22Rv1 (cell line): ENCODE results near the gene FAAP24.
"Not testable (repeated sequence)": the region's sequence is repeated elsewhere in the genome, so short reads cannot be mapped to it uniquely, and the experiment has no call there.

ENCODE experiments used
- H3K27ac ChIP-seq: fragments of 450-650 bp; 2 replicates; pipeline ENCODE4 v1.5.1; 2017
- ZFX ChIP-seq: fragments of 450-650 bp; IDR thresholded peaks from 2 replicates; pipeline ENCODE4 v1.6.1; 2017; ENCODE audit warnings: antibody characterized with exemption, borderline replicate concordance
- TF ChIP-seq, protein P1 (sequence below): fragments of 450-650 bp; IDR thresholded peaks from 2 replicates; pipeline ENCODE4 v1.5.1; 2017; ENCODE audit warnings: mild to moderate bottlenecking

FAAP24 gene

DNA sequence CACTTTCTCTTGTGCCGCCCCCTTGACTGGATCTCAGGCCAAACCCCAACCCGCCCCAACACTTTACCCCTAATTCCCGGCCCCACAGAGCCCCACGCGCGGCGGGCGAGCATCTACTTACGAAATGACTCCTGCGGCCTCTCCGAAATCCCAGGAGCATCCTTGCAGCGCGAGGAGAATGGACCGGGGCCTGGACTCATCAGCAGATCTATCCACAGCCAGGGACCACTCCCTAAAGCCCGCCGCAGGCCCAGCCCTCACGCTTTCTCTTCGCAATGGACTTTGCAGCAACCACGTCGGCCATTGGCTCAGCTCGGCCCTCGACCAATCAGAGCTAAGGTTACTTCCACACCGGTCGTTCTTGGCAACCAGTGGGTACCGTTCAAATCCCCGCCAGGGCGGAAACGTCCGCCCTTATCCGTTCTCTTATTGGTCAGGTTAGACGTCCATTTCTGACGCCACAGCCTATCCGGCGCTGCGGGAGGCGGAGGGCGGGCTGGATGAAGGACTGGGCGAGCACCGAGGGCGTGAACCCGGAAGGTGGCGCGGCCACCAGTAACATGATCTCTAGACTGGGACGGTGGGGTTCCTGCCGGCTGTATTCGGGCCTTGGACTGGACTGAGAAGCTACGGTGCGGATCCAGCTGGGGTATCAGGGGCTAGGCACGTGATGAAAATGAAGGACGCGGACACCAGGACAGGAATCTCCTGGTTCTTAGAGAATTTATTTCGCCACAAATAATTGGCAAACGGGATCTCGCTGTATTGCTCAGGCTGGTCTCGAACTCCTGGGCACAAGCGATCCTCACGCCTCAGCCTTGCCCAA is at the start of gene FAAP24, which contains the start of gene CEP89:
TSS of gene FAAP24 (plus strand) at position 528 of the 826 bp plus-strand sequence. CDS start 955 bp downstream, outside the sequence.
TSS of gene CEP89 (minus strand) at position 244 of the 826 bp plus-strand sequence. CDS start at position 160, 84 bp downstream.
- no peak for TF ChIP-seq ZFX
- TF ChIP-seq, protein P1, sequence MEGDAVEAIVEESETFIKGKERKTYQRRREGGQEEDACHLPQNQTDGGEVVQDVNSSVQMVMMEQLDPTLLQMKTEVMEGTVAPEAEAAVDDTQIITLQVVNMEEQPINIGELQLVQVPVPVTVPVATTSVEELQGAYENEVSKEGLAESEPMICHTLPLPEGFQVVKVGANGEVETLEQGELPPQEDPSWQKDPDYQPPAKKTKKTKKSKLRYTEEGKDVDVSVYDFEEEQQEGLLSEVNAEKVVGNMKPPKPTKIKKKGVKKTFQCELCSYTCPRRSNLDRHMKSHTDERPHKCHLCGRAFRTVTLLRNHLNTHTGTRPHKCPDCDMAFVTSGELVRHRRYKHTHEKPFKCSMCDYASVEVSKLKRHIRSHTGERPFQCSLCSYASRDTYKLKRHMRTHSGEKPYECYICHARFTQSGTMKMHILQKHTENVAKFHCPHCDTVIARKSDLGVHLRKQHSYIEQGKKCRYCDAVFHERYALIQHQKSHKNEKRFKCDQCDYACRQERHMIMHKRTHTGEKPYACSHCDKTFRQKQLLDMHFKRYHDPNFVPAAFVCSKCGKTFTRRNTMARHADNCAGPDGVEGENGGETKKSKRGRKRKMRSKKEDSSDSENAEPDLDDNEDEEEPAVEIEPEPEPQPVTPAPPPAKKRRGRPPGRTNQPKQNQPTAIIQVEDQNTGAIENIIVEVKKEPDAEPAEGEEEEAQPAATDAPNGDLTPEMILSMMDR: no peak
- H3K27ac ChIP-seq: peak within 1 kb of the TSS; percentile 53

DNA sequence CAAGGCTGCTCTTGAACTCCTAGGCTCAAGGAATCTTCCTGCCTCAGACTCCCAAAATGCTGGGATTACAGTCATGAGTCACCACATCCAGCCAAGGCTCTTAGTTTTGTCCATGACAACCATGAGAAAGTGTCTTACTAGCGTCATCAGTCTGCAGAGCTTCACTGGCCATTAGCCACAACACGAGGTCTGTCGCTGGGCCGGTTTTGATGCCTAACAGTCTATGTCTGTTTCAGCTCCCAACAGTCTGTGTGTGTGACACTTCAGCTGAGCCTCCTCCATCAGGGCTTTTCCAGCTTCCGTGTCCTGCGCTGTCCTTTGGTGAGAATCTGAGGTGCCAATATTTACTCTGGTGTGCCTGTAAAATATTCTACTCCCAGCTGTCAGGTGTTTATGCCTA is 47.8 kb upstream of the FAAP24 start:
- no peak for TF ChIP-seq ZFX
- TF ChIP-seq, protein P1: no peak
- no peak overlapping the region for H3K27ac ChIP-seq

DNA sequence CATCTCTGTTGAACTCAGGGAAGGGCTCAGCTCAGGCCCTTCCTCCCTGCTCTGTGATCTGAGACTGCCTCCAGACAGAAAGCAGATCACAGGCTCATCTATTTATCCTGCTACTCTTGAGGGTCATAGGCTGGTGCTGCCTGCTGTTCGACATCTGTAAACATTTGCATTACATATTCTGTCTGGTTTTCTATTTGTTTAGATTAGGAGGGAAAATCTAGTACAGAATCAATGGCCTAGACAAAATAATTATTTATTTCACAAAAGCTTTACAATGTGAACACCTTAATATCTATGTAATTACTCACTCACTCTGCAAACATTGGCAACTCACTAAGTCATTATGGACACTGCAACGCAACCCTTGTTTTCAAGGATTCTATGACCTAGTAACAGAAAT is 43.2 kb upstream of the FAAP24 start:
- no peak overlapping the region for H3K27ac ChIP-seq
- TF ChIP-seq ZFX: no peak
- TF ChIP-seq, protein P1: no peak

DNA sequence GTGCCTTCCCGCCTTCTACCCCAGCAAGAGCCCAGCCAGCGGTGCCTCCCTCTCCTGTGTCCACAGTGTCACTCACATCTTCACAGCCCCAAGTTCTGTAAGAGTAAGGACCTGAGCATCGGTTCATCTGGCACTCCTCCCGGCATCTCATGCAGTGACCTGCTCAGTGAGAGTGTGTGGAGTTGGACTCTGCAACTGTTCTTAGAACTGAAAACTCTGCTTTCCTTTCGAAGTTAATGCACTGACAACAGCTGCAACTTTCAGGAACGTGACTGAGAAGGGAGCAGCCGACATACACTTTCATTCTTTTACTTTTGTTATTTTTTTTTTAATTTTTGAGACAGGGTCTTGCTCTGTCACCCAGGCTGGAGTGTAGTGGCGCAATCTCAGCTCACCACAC is 41.5 kb upstream of the FAAP24 start:
- H3K27ac ChIP-seq: no peak overlapping the region
- no peak for TF ChIP-seq ZFX

DNA sequence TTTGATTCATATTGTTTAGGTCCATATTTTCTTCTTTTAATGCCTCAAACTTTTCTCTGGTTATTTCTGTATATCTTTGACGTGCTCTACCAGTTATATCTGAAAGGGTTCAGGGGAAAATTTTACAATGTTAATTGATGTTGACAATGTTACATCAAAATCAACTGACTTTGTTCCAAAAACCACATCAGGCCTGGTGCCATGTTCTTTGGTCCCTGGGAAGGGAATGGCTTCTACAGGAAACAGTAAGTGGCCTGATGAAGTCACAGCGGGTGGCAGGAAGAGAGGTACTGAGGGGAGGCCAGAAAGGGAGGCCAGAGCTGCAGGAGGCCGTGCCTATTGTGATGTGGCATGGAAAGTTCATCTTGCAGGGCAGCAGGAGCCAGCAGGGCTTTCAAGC is 38.5 kb upstream of the FAAP24 start:
- H3K27ac ChIP-seq: no peak overlapping the region
- TF ChIP-seq ZFX: no peak
- TF ChIP-seq, protein P1: no peak

GRCh38 chr19:32935629-32936028 is 36.4 kb upstream of the FAAP24 start:
- TF ChIP-seq, protein P1: no peak
- TF ChIP-seq ZFX: no peak
- H3K27ac ChIP-seq: no peak overlapping the region

DNA sequence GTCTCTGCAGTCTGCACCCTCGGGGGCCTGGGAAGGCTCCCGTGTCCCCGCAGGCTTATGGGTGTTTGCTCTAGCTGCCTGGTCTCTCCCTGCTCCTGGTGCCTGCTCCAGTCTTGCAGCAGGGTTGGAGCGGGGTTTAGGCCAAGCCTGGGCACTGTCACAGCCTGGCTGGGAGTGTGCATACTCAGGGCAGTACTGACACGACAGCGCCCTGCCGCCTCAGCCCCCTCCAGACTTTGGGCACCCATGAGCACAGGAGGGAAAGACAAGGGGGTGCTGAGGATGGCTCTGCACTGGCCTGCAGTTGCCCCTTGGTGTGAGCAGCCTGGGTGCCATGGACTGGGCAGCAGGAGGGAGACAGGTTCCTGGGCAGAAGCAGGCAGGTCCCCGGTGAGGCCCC is 36.0 kb upstream of the FAAP24 start:
- TF ChIP-seq ZFX: no peak
- no peak overlapping the region for H3K27ac ChIP-seq

DNA sequence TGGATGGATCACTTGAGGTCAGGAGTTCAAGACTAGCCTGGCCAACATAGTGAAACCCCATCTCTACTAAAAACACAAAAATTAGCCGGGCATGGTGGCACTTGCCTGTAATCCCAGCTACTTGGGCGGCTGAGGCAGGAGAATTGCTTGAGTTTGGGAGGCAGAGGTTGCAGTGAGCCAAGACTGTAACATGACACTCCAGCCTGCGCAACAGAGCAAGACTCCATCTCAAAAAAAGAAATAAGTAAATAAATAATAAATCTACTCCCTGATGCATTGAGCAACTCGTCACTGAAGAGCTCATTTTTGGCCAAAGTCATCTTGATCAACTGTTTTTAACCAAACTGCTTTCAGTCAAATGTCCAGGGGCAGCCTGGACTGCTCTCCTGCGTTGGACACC is 30.8 kb upstream of the FAAP24 start:
- H3K27ac ChIP-seq: not testable (repeated sequence)

DNA sequence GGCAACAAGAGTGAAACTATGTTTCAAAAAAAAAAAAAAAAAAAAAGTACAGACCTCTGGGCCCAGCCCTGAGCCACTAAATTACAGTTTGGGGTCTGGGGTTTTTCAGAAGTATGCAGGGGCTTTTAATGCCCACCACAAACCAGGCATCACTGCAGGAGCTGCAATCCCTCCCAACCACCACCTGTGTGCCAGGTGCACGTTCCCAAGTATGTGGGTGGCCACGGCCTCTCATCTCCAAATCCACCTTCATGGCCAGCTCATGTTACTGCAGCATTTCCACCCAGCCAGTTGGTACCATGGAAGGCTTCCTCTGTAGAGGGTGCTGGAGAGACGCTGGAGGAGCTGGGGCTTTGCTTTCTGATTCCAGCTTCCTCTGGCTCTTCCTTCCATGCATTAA is 26.8 kb upstream of the FAAP24 start:
- TF ChIP-seq, protein P1: no peak
- TF ChIP-seq ZFX: no peak
- H3K27ac ChIP-seq: no peak overlapping the region
